GM10248 (cell line): ENCODE results near the gene CCNL2.
"Not testable (repeated sequence)": the region's sequence is repeated elsewhere in the genome, so short reads cannot be mapped to it uniquely, and the experiment has no call there.

Source experiments
- CTCF ChIA-PET: fragments of 300-600 bp; sonication (Branson Sonifier 250); formaldehyde crosslinking; extraction: SDS; loops from one replicate; lab custom pipeline; 2021; ENCODE audit warnings: antibody characterized with exemption; lab: Yijun Ruan, JAX
- POLR2A ChIA-PET: fragments of 350-650 bp; sonication (Branson Sonifier 250); formaldehyde crosslinking; extraction: SDS; loops from one replicate; lab custom pipeline; 2020; ENCODE audit warnings: antibody characterized with exemption; lab: Yijun Ruan, JAX
- DNase-seq: peaks from one replicate; pipeline ENCODE4 v3.0.0; 2012; ENCODE audit errors: extremely low spot score
- CTCF ChIP-seq: IDR thresholded peaks from 2 replicates; pipeline ENCODE4 v1.5.1; 2012; ENCODE audit warnings: mild to moderate bottlenecking, low read depth; ENCODE audit errors: extremely low read depth, missing control alignments, control extremely low read depth

CCNL2 gene

GRCh38 chr1:1411626-1412025 lies 12.5 kb upstream of the CCNL2 start:
- ChIA-PET CTCF (no interaction called here), POLR2A (no interaction called here)
- DNase-seq = no peak
- no peak for TF ChIP-seq CTCF

- POLR2A ChIA-PET, DNase-seq: not testable (repeated sequence)
- CTCF ChIA-PET = interaction anchor here (1.4 kb wide), 1 partner anchor 11 kb away, joined by 4 read pairs; the partner anchor contains the start of gene CCNL2
Measured at GRCh38 chr1:1410238-1410637, 11.1 kb upstream of the CCNL2 start.

GRCh38 chr1:1407636-1408318 lies 8.6 kb upstream of the CCNL2 start:
- CTCF ChIA-PET = interaction anchor here (0.9 to 1.6 kb wide), 4 partner anchors 10 to 98 kb away, joined by 3 to 6 read pairs (median 4); no protein-coding TSS in a partner anchor
- POLR2A ChIA-PET = no interaction called here
- no peak for DNase-seq
- no peak for TF ChIP-seq CTCF

DNA sequence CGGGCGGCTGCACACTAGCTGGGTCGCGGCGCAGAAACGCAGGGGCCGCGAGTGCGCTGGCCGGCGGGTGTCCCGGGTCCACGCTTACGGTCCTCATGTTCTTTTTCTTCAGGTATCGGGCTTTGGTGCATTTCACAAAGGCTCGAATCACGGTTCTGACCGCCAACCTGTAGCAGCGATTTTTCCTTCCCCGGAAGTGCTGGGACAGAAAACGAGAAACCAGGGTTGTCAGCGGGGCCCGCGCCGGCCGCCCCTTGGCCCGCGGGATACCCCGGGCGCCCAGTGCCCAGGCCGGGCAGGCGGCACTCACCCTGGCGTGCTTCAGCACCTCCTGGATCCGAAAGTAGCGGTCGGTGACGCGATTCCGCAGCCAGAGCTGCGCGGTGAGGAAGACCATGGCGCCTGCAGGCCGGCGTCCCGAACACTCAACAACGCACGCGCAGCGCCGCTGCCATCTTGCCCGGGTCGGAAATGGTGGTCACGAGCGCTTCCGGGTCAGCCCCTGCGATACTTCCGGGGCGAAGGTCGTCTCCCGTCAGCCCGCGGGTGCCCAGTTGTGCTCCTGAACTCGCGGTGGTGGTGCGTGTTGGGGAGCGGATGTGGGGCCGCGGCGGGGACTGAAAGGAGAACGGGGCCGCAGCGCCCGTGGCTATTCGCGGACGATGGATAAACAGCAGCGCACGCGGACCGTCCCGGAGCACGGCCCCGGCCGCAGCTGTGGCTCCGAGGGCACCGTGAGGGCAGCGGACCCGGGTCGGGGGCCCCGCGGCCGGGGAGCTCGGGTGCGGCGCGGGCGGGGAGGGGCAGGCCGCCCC lies 7.9 kb upstream of the CCNL2 start, which contains the start of gene MRPL20:
TSS of gene MRPL20 (minus strand) at position 473 of the 815 bp plus-strand sequence. CDS start at position 397, 76 bp downstream.
- no peak for TF ChIP-seq CTCF
- ChIA-PET POLR2A (no interaction called here), CTCF (interaction anchor here (0.9 to 3.1 kb wide), 5 partner anchors 9 to 99 kb away, joined by 3 to 11 read pairs (median 5); no protein-coding TSS in a partner anchor)
- DNase-seq = peak; percentile 97

- POLR2A ChIA-PET = no interaction called here
- CTCF ChIA-PET = interaction anchor here (0.9 to 3.1 kb wide), 6 partner anchors 14 to 99 kb away, joined by 3 to 11 read pairs (median 4); no protein-coding TSS in a partner anchor
- TF ChIP-seq CTCF = no peak
- no peak for DNase-seq
Measured at GRCh38 chr1:1406101-1406820, 7.1 kb upstream of the CCNL2 start.

- ChIA-PET CTCF (no interaction called here), POLR2A (no interaction called here)
- no peak for TF ChIP-seq CTCF
- DNase-seq = no peak
Measured at GRCh38 chr1:1403653-1404052, 4.5 kb upstream of the CCNL2 start.

GRCh38 chr1:1402901-1403392 lies 3.8 kb upstream of the CCNL2 start:
- POLR2A ChIA-PET, DNase-seq: not testable (repeated sequence)
- CTCF ChIA-PET = interaction anchor here (1.3 to 1.4 kb wide), 2 partner anchors 14 to 38 kb away, joined by 4 to 5 read pairs; no protein-coding TSS in a partner anchor
